HG03565 (cell line): ENCODE results near the gene UBE2L5.

Experiments
- ATAC-seq: cut with Tn5 transposase; IDR thresholded peaks from one replicate; pipeline ENCODE4 v1.9.1; 2021; ENCODE audit warnings: mild to moderate bottlenecking, moderate library complexity; ENCODE audit not compliant: unreplicated experiment

Gene UBE2L5

DNA sequence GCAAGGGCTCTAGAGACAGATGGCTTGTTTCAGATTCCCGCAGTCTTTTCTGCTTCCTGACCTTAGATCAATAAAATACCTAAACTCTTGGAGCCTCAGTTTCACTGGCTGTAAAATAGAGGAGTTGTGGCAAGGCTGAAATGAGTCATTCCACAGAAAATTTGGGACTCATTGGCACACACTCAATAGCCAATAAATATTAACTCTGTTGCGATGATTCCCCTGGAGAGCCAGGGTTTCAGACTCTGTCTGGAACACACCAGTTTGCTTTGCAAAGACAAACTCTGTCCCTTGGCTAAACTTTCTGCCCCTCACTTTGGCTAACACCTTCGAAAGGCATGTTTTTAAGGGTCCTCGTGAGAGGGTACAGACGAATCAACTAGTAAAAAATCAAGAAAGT, 18.1 kb upstream of the UBE2L5 start:
- no peak for ATAC-seq

- no peak for ATAC-seq
These were observed 15.4 kb upstream of the UBE2L5 start for GRCh38 chr13:30406779-30407416.

GRCh38 chr13:30408319-30409101, 13.8 kb upstream of the UBE2L5 start:
- ATAC-seq = peak; percentile 78

- ATAC-seq = no peak
These were observed 12.2 kb upstream of the UBE2L5 start for GRCh38 chr13:30409886-30410704.

DNA sequence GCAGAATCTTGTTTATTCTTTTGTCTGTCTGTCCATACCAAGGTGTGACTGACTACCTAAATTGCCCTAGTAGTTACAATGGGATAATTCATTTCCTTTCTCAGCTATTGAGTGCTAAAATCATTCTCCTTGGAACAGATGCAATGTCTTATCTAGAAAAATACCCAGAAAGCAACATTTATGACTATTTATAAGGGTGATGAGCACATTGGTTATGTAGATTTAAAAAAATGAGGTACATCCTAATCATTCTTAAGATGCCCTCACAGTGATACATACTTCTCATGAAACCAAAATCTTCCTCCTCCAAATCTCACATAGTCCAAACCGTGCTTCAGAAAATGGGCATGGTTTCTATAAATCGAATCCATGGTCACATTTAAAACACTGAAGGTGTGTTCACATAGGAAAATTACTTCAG, 11.6 kb upstream of the UBE2L5 start:
- no peak for ATAC-seq

DNA sequence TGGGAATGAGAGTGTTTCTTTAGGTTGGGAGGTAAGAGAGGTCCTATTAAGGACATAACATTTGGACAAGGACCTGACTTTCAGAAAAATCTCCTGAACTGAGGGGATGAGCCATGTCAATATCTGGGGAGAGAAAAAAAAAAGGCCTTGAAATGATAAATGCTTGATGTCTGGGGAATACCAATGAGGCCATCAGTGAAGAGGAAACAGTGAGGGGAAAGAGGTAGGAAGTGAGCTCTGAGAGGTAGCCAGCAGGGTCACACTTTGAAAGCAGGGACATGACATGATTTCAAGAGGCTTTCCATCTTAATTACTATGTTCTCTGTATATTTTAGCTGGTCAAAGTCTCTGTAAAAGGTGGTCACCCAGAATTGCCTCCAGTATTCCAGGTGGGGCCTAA, 9.9 kb upstream of the UBE2L5 start:
- ATAC-seq = no peak

DNA sequence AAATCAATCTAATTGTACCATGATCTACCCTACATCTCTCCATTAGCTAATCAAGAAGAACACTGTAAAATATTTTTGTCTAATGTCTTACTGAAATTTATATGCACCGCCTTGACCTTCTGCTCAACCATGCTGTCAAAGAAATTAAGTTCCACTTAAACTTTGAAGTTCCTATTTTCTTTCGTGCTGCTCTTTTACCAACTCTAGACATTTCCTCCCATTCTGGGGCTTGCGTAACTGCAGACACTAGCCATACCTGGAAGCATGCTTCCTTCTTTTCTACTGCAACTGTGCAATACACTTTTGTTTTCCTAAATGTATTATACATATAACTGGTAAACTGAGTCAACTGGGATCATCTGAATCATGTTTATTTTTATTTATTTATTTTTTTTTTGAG, 8.5 kb upstream of the UBE2L5 start:
- ATAC-seq = no peak

DNA sequence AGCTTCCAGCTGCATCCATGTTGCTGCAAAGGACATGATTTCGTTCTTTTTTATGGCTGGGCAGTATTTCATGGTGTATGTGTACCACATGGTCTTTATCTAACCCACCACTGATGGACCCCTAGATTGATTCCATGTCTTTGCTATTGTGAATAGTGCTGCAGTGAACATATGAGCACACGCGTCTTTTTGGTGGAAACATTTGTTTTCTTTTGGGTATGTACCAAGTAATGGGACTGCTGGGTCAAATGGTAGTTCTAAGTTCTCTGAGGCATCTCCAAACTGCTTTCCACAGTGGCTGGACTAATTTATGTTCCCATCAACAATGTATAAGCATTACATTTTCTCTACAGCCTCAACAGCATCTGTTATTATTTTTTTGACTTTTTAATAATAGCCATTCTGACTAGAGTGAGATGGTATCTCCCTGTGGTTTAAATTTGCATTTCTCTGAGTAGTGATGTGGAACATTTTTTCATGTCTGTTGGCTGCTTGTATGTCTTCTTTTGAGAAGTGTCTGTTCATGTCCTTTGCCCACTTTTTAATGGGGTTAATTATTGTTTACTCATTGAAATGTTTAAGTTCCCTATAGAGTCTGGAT, 6.8 kb upstream of the UBE2L5 start:
- peak; percentile 81 for ATAC-seq

DNA sequence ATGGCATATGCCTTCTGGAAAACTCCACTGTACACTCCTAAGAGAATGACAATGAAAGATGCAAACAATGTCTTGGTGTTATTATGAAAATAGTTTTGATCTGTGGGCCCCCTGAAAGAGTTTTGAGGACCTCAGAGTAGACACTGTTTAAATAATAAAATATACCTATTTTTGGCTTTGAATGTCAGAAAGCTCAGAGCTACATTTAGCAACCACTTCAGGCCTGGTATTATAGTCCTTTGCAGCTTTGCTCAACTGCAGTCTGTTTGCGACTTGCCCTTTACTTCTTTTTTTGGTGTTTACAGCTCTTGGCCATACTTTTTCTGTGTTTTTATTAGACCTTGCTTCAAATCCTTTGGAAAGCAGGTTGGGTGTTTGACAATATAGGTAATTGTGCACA, 5.8 kb upstream of the UBE2L5 start:
- ATAC-seq = no peak

DNA sequence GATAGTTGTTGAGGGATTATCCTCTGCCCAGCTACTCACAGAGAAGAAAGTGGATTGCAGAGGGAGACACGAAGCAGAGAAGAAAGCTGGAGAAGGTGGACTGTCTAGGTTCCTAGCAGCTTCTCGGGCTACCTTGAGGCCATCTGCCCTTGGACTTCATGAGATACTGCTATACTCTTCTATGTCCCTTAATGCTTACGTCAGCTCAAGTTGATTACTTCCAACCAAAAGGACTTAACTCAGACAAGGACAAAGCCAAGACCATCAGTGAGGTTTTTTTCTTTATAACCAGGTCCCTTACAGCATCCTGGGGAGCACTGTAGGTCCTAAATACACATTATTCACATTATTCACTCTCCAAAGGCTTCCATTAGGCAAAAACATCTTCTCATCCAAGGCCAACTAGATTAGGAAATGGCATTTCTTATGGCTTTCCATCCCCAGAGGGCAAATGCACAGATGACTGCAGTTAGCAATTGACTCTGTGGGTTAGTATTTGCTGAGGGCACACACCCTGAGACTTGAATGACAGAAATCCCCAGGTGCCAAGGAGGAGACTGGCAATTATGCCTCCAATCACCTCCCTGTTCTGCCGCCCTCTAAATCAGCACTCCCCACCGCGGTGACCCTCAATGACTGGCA, 4.1 kb upstream of the UBE2L5 start:
- ATAC-seq = no peak

DNA sequence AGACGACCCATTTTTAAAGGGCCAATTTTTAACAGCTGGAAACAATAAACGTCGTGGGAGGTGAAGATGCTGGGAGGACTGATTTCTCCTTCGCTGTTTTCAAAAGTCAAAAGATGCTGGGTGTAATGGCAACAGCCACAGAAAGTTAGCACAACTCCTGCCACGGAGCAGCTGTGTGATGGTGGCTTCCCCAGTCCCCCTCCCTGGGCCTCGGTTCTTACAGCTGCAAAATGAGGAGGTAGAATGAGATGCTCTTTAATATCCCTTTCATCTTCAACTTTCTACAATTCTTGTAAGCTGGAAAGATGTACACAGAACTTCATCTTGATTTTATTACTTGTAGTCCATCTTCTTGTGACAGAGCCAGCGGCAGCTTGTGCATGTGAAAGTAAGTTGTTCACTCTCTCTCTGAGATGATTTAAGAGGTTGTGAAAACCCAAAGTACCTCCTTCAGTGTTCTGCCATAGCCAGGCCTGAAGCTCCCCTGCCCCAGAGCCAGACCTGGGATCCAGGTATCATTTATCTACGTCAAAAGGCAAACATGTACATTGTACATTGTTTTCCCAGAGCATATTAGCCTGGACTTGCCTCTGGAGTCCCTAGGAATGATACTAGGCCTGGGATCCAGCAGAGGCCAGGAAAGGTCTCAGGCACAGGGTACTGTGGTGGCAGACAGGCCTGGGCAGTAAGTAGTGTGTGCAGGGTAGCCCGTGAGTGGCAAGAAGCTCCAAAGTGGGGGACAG, 3.4 kb upstream of the UBE2L5 start:
- no peak for ATAC-seq

- no peak for ATAC-seq
These were observed 920 bp upstream of the UBE2L5 start for GRCh38 chr13:30421093-30422053.

DNA sequence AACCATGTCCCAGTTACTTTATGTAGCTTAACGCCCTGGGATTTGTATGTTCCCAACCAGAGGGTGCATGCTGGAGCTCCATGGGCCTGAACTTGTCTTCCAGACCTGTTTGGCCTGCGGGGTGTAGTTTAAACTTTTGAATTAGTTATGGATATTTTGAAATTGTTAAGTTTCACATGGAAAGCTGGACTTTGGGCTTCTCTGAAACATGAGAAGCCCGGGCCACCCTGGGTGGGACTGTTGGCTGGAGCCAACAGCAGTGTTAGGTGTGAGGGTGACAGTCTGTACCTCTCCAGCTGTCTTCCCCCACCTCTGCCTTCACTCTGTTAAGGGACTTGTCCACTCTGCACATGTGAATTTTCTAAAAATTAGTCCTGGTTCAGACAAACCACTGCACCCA, 1.6 kb downstream of the UBE2L5 start:
- ATAC-seq = no peak

- ATAC-seq = no peak
These were observed 6.9 kb downstream of the UBE2L5 start for GRCh38 chr13:30429235-30429634.

DNA sequence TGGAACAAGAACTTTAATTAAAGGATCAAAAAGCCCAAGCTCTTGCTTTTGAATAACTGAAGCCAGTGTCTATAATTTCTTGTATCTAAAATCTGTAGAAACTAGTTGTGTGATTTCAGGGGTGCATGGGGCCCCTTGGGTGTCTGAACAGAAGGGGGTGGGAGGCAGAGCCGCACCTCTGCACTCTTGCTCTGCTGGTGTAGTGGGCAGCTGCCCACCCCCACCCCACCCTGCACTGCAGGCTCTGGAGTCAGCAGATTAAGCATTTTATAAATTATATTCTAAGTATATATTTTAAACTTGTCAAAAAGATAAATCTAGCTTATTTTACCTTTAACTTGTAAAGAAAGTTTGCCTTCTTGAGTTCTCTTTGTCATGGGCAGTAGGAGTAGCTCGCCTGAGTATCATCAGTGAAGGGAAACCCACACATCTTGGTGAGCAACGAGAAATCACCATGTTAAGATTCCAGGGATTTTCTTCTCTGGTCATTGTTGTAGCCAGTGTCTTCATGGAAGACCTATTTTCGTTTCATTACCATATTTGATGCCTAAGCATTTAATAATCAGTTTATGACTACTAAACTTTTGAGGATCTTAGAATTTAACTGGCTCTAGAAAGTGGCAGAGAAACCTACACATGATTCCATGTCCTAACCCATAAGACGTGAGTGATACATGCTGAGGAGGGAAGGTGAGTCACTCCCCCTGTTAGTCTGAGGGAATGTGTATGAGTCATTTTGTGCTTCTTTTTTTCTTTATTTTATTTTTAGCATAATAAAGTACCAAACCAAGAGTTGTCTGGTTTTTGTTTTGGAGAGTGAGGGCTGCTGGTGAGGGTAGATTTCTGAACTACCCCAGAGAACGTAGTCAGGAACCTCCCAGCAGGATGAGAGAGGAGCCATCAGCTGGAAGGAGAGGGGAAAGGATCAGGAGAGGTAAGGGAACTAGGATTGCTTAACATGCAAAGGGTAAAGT, 7.7 kb downstream of the UBE2L5 start:
- ATAC-seq = peak; percentile 81

DNA sequence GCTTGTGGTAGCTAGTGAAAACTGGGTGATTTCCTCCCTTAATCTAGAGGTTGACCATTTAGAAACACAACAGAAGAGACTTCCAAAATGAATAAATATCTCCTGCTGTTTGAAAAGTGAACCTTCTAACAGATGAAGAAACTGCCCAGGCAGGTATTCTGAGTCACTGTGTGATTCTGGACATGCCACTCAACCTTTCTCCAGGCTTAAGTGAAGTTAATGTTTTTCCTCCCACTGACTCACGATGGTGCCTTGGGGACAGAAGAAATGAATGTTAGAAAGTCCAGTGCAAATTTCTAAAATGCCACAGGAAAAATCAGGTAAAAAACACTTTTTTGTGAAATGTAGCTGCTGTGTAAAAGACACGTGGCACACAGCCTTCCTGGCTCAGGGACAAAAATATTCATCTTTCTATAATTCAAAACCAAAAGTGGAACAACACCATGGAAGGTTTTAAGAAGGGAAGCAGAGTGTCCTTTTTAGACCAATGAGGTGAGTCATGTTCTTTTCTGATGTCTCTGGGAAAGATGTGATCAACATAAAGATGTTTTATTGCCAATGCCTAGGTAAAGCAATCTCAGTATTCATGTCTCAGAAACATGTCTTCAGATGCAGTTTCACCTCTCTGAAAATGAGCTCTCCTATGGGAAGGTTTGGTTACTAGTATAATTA, 9.1 kb downstream of the UBE2L5 start:
- no peak for ATAC-seq

DNA sequence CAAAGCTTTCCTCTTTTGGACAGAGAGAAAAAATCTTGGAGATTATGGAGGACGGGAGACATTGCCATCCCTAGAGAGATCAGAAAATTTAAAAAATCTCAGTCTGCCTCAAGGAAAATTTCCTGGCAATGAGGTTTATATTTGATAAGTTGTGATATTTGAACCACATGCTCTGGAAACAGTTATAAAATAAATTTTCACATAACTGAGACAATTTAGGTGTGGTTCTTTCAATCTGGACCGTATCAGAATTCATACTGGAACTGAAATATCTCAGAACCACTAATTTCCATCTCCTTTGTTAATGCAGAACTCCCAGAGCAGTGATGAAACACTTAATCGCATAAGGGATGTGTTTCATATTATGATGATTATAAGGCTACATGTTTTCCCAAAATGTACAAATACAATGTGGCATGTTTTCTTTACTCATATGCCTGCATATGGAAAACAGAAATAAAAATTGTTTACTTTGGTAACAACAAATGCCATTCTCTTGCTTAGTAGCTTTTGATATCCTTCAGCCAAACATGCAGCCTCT, 13.7 kb downstream of the UBE2L5 start:
- ATAC-seq = no peak
